GM12864 (cell line): ENCODE results near the gene ANKS1B.

Experiments
- DNase-seq: peaks from one replicate; pipeline ENCODE4 v3.0.0-alpha.2; 2011; ENCODE audit warnings: low read depth
- H3K4me3 ChIP-seq: 2 replicates; pipeline ENCODE4 v1.5.1; 2011; ENCODE audit warnings: mild to moderate bottlenecking, low read depth, low read length, control low read depth
- CTCF ChIP-seq: IDR thresholded peaks from 2 replicates; pipeline ENCODE4 v1.5.1; 2011; ENCODE audit warnings: low read depth, mild to moderate bottlenecking, moderate library complexity, low read length, control low read depth, inconsistent platforms; ENCODE audit errors: missing control alignments

Gene ANKS1B

GRCh38 chr12:99087278-99087677 lies 897.5 kb downstream of the ANKS1B start:
- no peak overlapping the region for H3K4me3 ChIP-seq
- no peak for DNase-seq
- no peak for TF ChIP-seq CTCF

GRCh38 chr12:99079811-99080210 lies 904.9 kb downstream of the ANKS1B start:
- TF ChIP-seq CTCF, result no peak
- H3K4me3 ChIP-seq, result no peak overlapping the region
- DNase-seq, result no peak

DNA sequence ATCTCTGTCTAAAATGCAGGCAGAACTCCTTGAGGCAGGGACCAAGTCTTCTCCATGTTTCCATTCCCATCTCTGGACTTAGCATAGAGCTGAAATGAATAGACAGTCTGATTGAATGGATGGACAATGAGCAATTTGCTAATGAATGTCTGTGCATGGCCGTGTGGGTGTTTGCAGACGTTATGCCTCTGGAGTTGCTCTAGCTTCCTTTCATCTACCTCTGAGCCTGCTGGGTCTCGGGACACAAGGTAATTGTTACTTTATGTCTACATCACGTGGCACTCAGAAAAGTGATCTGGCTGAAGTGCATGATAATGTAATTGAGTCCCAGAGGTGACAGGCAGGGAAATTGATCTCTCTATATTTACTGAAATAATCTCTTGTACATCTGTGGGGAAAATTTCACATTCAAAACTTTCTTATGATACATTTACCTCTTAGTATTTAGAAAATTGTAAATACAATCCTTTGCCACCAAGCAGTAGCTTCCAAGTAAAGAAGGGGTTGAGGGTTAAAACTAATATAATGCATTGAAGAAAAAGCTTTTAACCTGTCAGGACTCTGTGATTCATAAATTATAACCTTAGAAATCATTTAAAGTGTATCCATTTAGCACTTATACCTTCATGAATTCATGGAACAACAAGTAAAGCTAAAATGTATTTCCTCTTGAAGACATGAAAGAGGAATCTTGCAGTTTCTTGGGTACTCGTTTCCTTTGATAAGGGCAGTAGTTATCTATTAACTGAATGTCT lies 915.6 kb downstream of the ANKS1B start:
- no peak for TF ChIP-seq CTCF
- no peak overlapping the region for H3K4me3 ChIP-seq
- DNase-seq, result no peak

GRCh38 chr12:99067171-99067785 lies 917.5 kb downstream of the ANKS1B start:
- TF ChIP-seq CTCF, result no peak
- no peak for DNase-seq
- H3K4me3 ChIP-seq, result no peak overlapping the region

GRCh38 chr12:99066726-99067125 lies 918.0 kb downstream of the ANKS1B start:
- TF ChIP-seq CTCF, result no peak
- no peak for DNase-seq
- H3K4me3 ChIP-seq, result no peak overlapping the region

- H3K4me3 ChIP-seq, result no peak overlapping the region
- no peak for TF ChIP-seq CTCF
These were observed 921.6 kb downstream of the ANKS1B start for GRCh38 chr12:99063182-99063581.

DNA sequence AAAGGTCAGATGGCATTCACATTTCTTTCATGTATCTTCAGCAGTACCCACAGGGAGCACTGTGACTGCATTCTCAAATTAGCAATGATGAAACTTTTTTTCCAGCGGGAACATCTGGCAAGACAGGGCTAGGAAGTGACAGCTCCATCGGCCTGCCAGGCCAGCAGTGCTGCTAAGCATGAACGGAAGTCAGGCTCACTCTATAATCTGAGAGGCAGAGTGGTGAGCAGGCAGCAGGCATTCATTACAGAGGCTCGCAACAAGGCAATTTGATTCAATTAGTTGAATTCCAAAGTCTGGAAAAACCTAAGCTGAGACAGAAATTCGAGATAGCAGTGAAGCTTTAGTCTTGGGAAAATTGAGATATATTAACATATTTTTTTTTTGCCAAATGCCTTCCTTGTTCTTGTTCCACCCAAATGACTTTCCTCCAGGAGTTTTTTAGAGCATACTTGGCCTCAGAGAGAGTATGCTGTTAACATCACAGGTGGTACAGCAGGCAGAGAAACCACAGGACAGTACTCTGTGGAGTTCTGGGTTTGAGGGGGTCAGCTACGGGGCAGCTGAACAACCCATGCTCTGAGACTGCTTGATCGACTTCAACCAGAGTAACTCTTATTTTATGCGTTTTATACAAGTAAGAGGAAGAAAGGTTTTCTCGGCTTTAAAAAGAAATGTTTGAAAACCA lies 924.8 kb downstream of the ANKS1B start:
- TF ChIP-seq CTCF, result no peak
- H3K4me3 ChIP-seq, result no peak overlapping the region
- DNase-seq, result no peak

More at GRCh38 chr12:99063182-99063581, 921.6 kb downstream of the ANKS1B start:
- no peak for DNase-seq
